Measurements from ENCODE around the gene METTL27.
"Not testable (repeated sequence)": the region's sequence is repeated elsewhere in the genome, so short reads cannot be mapped to it uniquely, and the experiment has no call there.

The METTL27 gene

GRCh38 chr7:73842067-73842976 lies at the start of gene METTL27:
Gene METTL27 (minus strand): TSS chr7:73842516. CDS start chr7:73842140, 376 bp downstream.
- peak within 1 kb of the TSS; percentile 30 to 59 (median 47) for H3K4me3 ChIP-seq
- H3K27ac ChIP-seq, result peak within 1 kb of the TSS in 20 of 21 experiments; percentile 31 to 85 (median 68)

- Histone ChIP-seq H3K4me3 (no peak overlapping the region), H3K27ac (peak overlapping the region in 2 of 21 experiments; percentile 24 to 39)
Observed at GRCh38 chr7:73891178-73891885, 49.0 kb upstream of the METTL27 start.

- Histone ChIP-seq H3K4me3 (no peak overlapping the region), H3K27ac (no peak overlapping the region)
Observed at GRCh38 chr7:73890555-73891147, 48.3 kb upstream of the METTL27 start.

- Histone ChIP-seq H3K27ac (no peak overlapping the region), H3K4me3 (no peak overlapping the region)
Observed at GRCh38 chr7:73888959-73889358, 46.6 kb upstream of the METTL27 start.

GRCh38 chr7:73887762-73888161 lies 45.4 kb upstream of the METTL27 start:
- H3K27ac ChIP-seq, result no peak overlapping the region
- no peak overlapping the region for H3K4me3 ChIP-seq

GRCh38 chr7:73885975-73886798 lies 43.9 kb upstream of the METTL27 start:
- no peak overlapping the region for H3K4me3 ChIP-seq
- peak overlapping the region in 8 of 21 experiments; percentile 0 to 81 (median 48) for H3K27ac ChIP-seq

- H3K27ac ChIP-seq, result no peak overlapping the region
- H3K4me3 ChIP-seq, result no peak overlapping the region
Observed at GRCh38 chr7:73885433-73885974, 43.2 kb upstream of the METTL27 start.

- H3K4me3 ChIP-seq, H3K27ac ChIP-seq: not testable (repeated sequence)
Observed at GRCh38 chr7:73884867-73885422, 42.6 kb upstream of the METTL27 start.

- H3K27ac ChIP-seq, result peak overlapping the region in 1 of 21 experiments; percentile 58
- no peak overlapping the region for H3K4me3 ChIP-seq
Observed at GRCh38 chr7:73882047-73882402, 39.7 kb upstream of the METTL27 start.

- peak overlapping the region in 7 of 21 experiments; percentile 19 to 66 (median 45) for H3K27ac ChIP-seq
- no peak overlapping the region for H3K4me3 ChIP-seq
Observed at GRCh38 chr7:73881352-73882046, 39.2 kb upstream of the METTL27 start.

- H3K4me3 ChIP-seq, result no peak overlapping the region
Observed at GRCh38 chr7:73880755-73881328, 38.5 kb upstream of the METTL27 start.

GRCh38 chr7:73879977-73880681 lies 37.8 kb upstream of the METTL27 start:
- no peak overlapping the region for H3K4me3 ChIP-seq
- H3K27ac ChIP-seq, result peak overlapping the region in 9 of 21 experiments; percentile 22 to 75 (median 47)

More at GRCh38 chr7:73880755-73881328, 38.5 kb upstream of the METTL27 start:
- peak overlapping the region in 10 of 21 experiments; percentile 11 to 66 (median 46) for H3K27ac ChIP-seq

- Histone ChIP-seq H3K4me3 (no peak overlapping the region), H3K27ac (no peak overlapping the region)
Observed at GRCh38 chr7:73876973-73877372, 34.7 kb upstream of the METTL27 start.

GRCh38 chr7:73876361-73876760 lies 34.0 kb upstream of the METTL27 start:
- Histone ChIP-seq H3K27ac (no peak overlapping the region), H3K4me3 (no peak overlapping the region)

GRCh38 chr7:73872056-73872908 lies 30.0 kb upstream of the METTL27 start:
- H3K4me3 ChIP-seq, result no peak overlapping the region

More at GRCh38 chr7:73872056-73872908, 30.0 kb upstream of the METTL27 start:
- peak overlapping the region in 1 of 21 experiments; percentile 35 for H3K27ac ChIP-seq
